Motor neuron (in vitro differentiated cells): ENCODE data around the gene ACAP2. TPM values are rescaled to one million over a fixed set of nuclear protein-coding genes. Genes with fewer than 3 reads are reported as not detected.

Source experiments
- ATAC-seq, 8 experiments: fragments of 200-7000 bp; cut with Tn5 transposase; replicated peaks in 6 of 8; 2 replicates each; pipeline ENCODE4 v1.8.0; 2021; ENCODE audit warnings: mild to moderate bottlenecking in 8 of 8, moderate library complexity in 8 of 8
- H3K27ac ChIP-seq, 2 donors: fragments of 250-450 bp; sonication (Bioruptor Pico); 2 replicates each; pipeline ENCODE4 v1.9.0; 2021; ENCODE audit warnings: antibody characterized with exemption in 2 of 2, mild to moderate bottlenecking in 2 of 2, moderate library complexity in 1 of 2
- H3K4me1 ChIP-seq, 2 donors: fragments of 250-450 bp; sonication (Bioruptor Pico); replicated peaks in 1 of 2; 2 replicates each; pipeline ENCODE4 v1.6.1; 2021; ENCODE audit warnings: antibody characterized with exemption in 2 of 2, mild to moderate bottlenecking in 2 of 2, moderate library complexity in 1 of 2
- H3K4me3 ChIP-seq, 5 donors: fragments of 250-450 bp; sonication (Bioruptor Pico); 2 replicates each; pipeline ENCODE4 v1.9.0; 2021; ENCODE audit warnings: antibody characterized with exemption in 5 of 5, mild to moderate bottlenecking in 5 of 5, moderate library complexity in 4 of 5
- WGBS, 10 experiments: fragments of 450-650 bp; shearing (Covaris generic); methylation state at CpG; one replicate each; pipeline ENCODE4 v1.0.0; 2022; 5-methylcytosine and 5-hydroxymethylcytosine counted together
- in situ Hi-C, 9 experiments: fragments of 400-800 bp; cut with MboI; loops; one replicate each; pipeline ENCODE4 v1.15.0; 2021; ENCODE audit warnings: low sequenced_read_pairs in 9 of 9, low pct_unique_long_range_greater_than_20kb in 2 of 9; ENCODE audit not compliant: unreplicated experiment in 9 of 9
- total RNA-seq, 8 experiments: library from RNA; unstranded; fragments of 300-600 nt; gene quantifications; 2 replicates each; pipeline versions ENCODE4 v1.2.3 to v1.2.4, GENCODE V29; 2022

The ACAP2 gene
- total RNA-seq, 8 experiments from 2014 or later: 35.8 to 75.8 (median 52.7) TPM

GRCh38 chr3:195259475-195260279 is 183.1 kb downstream of the ACAP2 start:
- Histone ChIP-seq H3K27ac (peak overlapping the region; percentile 34 to 71), H3K4me3 (peak overlapping the region; percentile 36 to 45 (median 38)), H3K4me1 (peaks cover 18 to 19% of the 10 kb centered on the region in 2 donors)
- 3% methylated on average over 6 of the region's 82 CpGs; no CpG with 5 or more reads in 9 of the 10 experiments for WGBS, 10 experiments
- peak; percentile 75 to 91 (median 83) for ATAC-seq
- in situ Hi-C loops: loop anchor here (10.0 to 25.0 kb wide), 4 partner anchors 278 to 585 kb away; partner anchors contain the start of genes FAM43A (in 7 of the 9), LSG1 (in 2 of the 9) and PPP1R2 (in 2 of the 9)

- peak overlapping the region in 1 of 2 donors; percentile 71 for H3K27ac ChIP-seq
- H3K4me1 ChIP-seq: peaks cover 19 to 20% of the 10 kb centered on the region in 2 donors
- peak in 4 of 8 experiments; percentile 4 to 21 (median 9) for ATAC-seq
- H3K4me3 ChIP-seq: peak overlapping the region in 3 of 5 donors; percentile 38 to 45 (median 44)
- WGBS, 10 experiments: 11 to 46% methylated on average over 2 to 7 of the region's 7 CpGs; no CpG with 5 or more reads in 8 of the 10 experiments
- in situ Hi-C loops: loop anchor here in 8 of 9 experiments (10.0 to 25.0 kb wide), 4 partner anchors 278 to 584 kb away; partner anchors contain the start of genes FAM43A (in 7 of the 8), PPP1R2 (in 2 of the 8) and LSG1 (in 1 of the 8)
These were observed 183.7 kb downstream of the ACAP2 start for GRCh38 chr3:195259154-195259474.

- no peak overlapping the region for H3K27ac ChIP-seq
- 39 to 100% (median 70%) methylated on average over 1 to 10 of the region's 14 CpGs; no CpG with 5 or more reads in 1 of the 10 experiments for WGBS, 10 experiments
- no peak overlapping the region for H3K4me3 ChIP-seq
- H3K4me1 ChIP-seq: peaks cover 19 to 25% of the 10 kb centered on the region in 2 donors
- peak in 6 of 8 experiments; percentile 3 to 41 (median 22) for ATAC-seq
- in situ Hi-C loops: loop anchor here in 8 of 9 experiments (10.0 to 25.0 kb wide), 4 partner anchors 279 to 584 kb away; partner anchors contain the start of genes FAM43A (in 7 of the 8), PPP1R2 (in 2 of the 8) and LSG1 (in 1 of the 8)
These were observed 184.2 kb downstream of the ACAP2 start for GRCh38 chr3:195258449-195259153.

GRCh38 chr3:195257454-195258448 is 185.1 kb downstream of the ACAP2 start:
- in situ Hi-C loops: loop anchor here in 8 of 9 experiments (10.0 to 25.0 kb wide), 4 partner anchors 280 to 583 kb away; partner anchors contain the start of genes FAM43A (in 7 of the 8), PPP1R2 (in 2 of the 8) and LSG1 (in 1 of the 8)
- H3K27ac ChIP-seq: no peak overlapping the region
- ATAC-seq: no peak
- peaks cover 27 to 33% of the 10 kb centered on the region in 2 donors for H3K4me1 ChIP-seq
- WGBS, 10 experiments: 53 to 100% (median 83%) methylated on average over 1 to 4 of the region's 16 CpGs; no CpG with 5 or more reads in 4 of the 10 experiments
- H3K4me3 ChIP-seq: no peak overlapping the region

GRCh38 chr3:195256639-195257453 is 186.0 kb downstream of the ACAP2 start:
- Histone ChIP-seq H3K27ac (no peak overlapping the region), H3K4me1 (peaks cover 36 to 42% of the 10 kb centered on the region in 2 donors), H3K4me3 (no peak overlapping the region)
- ATAC-seq: no peak
- in situ Hi-C loops: loop anchor here in 8 of 9 experiments (10.0 to 25.0 kb wide), 4 partner anchors 280 to 582 kb away; partner anchors contain the start of genes FAM43A (in 7 of the 8), PPP1R2 (in 2 of the 8) and LSG1 (in 1 of the 8)
- 90 to 100% (median 94%) methylated on average over 2 to 5 of the region's 19 CpGs; no CpG with 5 or more reads in 6 of the 10 experiments for WGBS, 10 experiments

- 40 to 100% (median 92%) methylated on average over 1 to 7 of the region's 22 CpGs; no CpG with 5 or more reads in 4 of the 10 experiments for WGBS, 10 experiments
- no peak overlapping the region for H3K27ac ChIP-seq
- H3K4me3 ChIP-seq: no peak overlapping the region
- no peak for ATAC-seq
- in situ Hi-C loops: loop anchor here in 8 of 9 experiments (10.0 to 25.0 kb wide), 4 partner anchors 281 to 581 kb away; partner anchors contain the start of genes FAM43A (in 7 of the 8), PPP1R2 (in 2 of the 8) and LSG1 (in 1 of the 8)
- peaks cover 46 to 52% of the 10 kb centered on the region in 2 donors for H3K4me1 ChIP-seq
These were observed 187.0 kb downstream of the ACAP2 start for GRCh38 chr3:195255571-195256501.

GRCh38 chr3:195255176-195255500 is 187.7 kb downstream of the ACAP2 start:
- in situ Hi-C loops: loop anchor here in 8 of 9 experiments (10.0 to 25.0 kb wide), 4 partner anchors 282 to 580 kb away; partner anchors contain the start of genes FAM43A (in 7 of the 8), PPP1R2 (in 2 of the 8) and LSG1 (in 1 of the 8)
- 80 to 100% (median 80%) methylated on average over 1 of the region's 13 CpGs; no CpG with 5 or more reads in 7 of the 10 experiments for WGBS, 10 experiments

GRCh38 chr3:195254454-195255175 is 188.2 kb downstream of the ACAP2 start:
- no peak overlapping the region for H3K27ac ChIP-seq
- in situ Hi-C loops: loop anchor here in 8 of 9 experiments (10.0 to 25.0 kb wide), 4 partner anchors 283 to 580 kb away; partner anchors contain the start of genes FAM43A (in 7 of the 8), PPP1R2 (in 2 of the 8) and LSG1 (in 1 of the 8)
- ATAC-seq: no peak
- H3K4me1 ChIP-seq: peaks cover 53 to 64% of the 10 kb centered on the region in 2 donors
- no peak overlapping the region for H3K4me3 ChIP-seq
- WGBS, 10 experiments: 40 to 100% (median 82%) methylated on average over 1 to 7 of the region's 16 CpGs; no CpG with 5 or more reads in 2 of the 10 experiments

More at GRCh38 chr3:195255176-195255500, 187.7 kb downstream of the ACAP2 start:
- H3K4me1 ChIP-seq: peaks cover 53 to 59% of the 10 kb centered on the region in 2 donors
- no peak for ATAC-seq
- H3K4me3 ChIP-seq: no peak overlapping the region
- H3K27ac ChIP-seq: no peak overlapping the region

- H3K4me3 ChIP-seq: no peak overlapping the region
- 70 to 100% (median 83%) methylated on average over 1 to 2 of the region's 10 CpGs; no CpG with 5 or more reads in 7 of the 10 experiments for WGBS, 10 experiments
- H3K4me1 ChIP-seq: peaks cover 47 to 58% of the 10 kb centered on the region in 2 donors
- in situ Hi-C loops: loop anchor here in 8 of 9 experiments (10.0 to 25.0 kb wide), 4 partner anchors 283 to 579 kb away; partner anchors contain the start of genes FAM43A (in 7 of the 8), PPP1R2 (in 2 of the 8) and LSG1 (in 1 of the 8)
- no peak for ATAC-seq
- no peak overlapping the region for H3K27ac ChIP-seq
These were observed 188.8 kb downstream of the ACAP2 start for GRCh38 chr3:195253923-195254432.
